CD4-positive, alpha-beta T cell treated with Interleukin-6 for 4 hours (primary cell): ENCODE measurements around the gene KCNF1.

Experiments used
- DNase-seq: peaks from one replicate; pipeline ENCODE4 v3.0.0-alpha.2; 2020; ENCODE audit warnings: mixed read lengths

The KCNF1 gene

GRCh38 chr2:10921525-10921924 is 9.8 kb downstream of the KCNF1 start:
- DNase-seq, result no peak

- DNase-seq, result no peak
Measured at GRCh38 chr2:10922307-10923007, 10.7 kb downstream of the KCNF1 start.

- no peak for DNase-seq
Measured at GRCh38 chr2:10923008-10923375, 11.3 kb downstream of the KCNF1 start.

- DNase-seq, result no peak
Measured at GRCh38 chr2:10923965-10924364, 12.2 kb downstream of the KCNF1 start.

- no peak for DNase-seq
Measured at GRCh38 chr2:10924441-10924840, 12.7 kb downstream of the KCNF1 start.

- no peak for DNase-seq
Measured at GRCh38 chr2:10924859-10925258, 13.1 kb downstream of the KCNF1 start.

GRCh38 chr2:10926191-10926820 is 14.6 kb downstream of the KCNF1 start:
- DNase-seq, result no peak

GRCh38 chr2:10930721-10931516 is 19.2 kb downstream of the KCNF1 start:
- no peak for DNase-seq

- DNase-seq, result no peak
Measured at GRCh38 chr2:10931710-10932255, 20.0 kb downstream of the KCNF1 start.

- DNase-seq, result no peak
Measured at GRCh38 chr2:10932345-10933151, 20.8 kb downstream of the KCNF1 start.

GRCh38 chr2:10933700-10934225 is 22.0 kb downstream of the KCNF1 start:
- DNase-seq, result no peak

GRCh38 chr2:10934308-10934978 is 22.7 kb downstream of the KCNF1 start:
- DNase-seq, result no peak

- no peak for DNase-seq
Measured at GRCh38 chr2:10934979-10935350, 23.2 kb downstream of the KCNF1 start.

GRCh38 chr2:10935366-10935918 is 23.7 kb downstream of the KCNF1 start:
- DNase-seq, result no peak

GRCh38 chr2:10935953-10936942 is 24.5 kb downstream of the KCNF1 start:
- DNase-seq, result no peak

GRCh38 chr2:10939058-10939457 is 27.3 kb downstream of the KCNF1 start:
- DNase-seq, result no peak

- no peak for DNase-seq
Measured at GRCh38 chr2:10940596-10940995, 28.9 kb downstream of the KCNF1 start.

- no peak for DNase-seq
Measured at GRCh38 chr2:10941383-10941782, 29.6 kb downstream of the KCNF1 start.

- no peak for DNase-seq
Measured at GRCh38 chr2:10944799-10945198, 33.1 kb downstream of the KCNF1 start.

GRCh38 chr2:10946394-10946793 is 34.7 kb downstream of the KCNF1 start:
- DNase-seq, result no peak
